Fibroblast of villous mesenchyme (primary cell): Measurements from ENCODE around the gene B9D1. TPM values are rescaled to one million over a fixed set of nuclear protein-coding genes. Genes with fewer than 3 reads are reported as not detected.
"Not testable (repeated sequence)": the region's sequence is repeated elsewhere in the genome, so short reads cannot be mapped to it uniquely, and the experiment has no call there.

Source experiments
- DNase-seq: peaks from one replicate; pipeline ENCODE4 v3.0.0-alpha.2; 2010; ENCODE audit warnings: low read depth
- H3K4me3 ChIP-seq: 2 replicates; pipeline ENCODE4 v1.5.1; 2011; ENCODE audit warnings: low read depth, mild to moderate bottlenecking, low read length
- CTCF ChIP-seq: IDR thresholded peaks from 2 replicates; pipeline ENCODE4 v1.5.1; 2012; ENCODE audit warnings: low read depth, mild to moderate bottlenecking, low read length; ENCODE audit not compliant: insufficient read depth
- total RNA-seq: library from RNA; depleted of rRNA; stranded (reverse); fragments of >200 nt; gene quantifications from 2 replicates; pipeline ENCODE4 v1.2.3, GENCODE V29; 2012

The B9D1 gene
- total RNA-seq, 1 donor: 40.2 TPM

- no peak for TF ChIP-seq CTCF
- no peak overlapping the region for H3K4me3 ChIP-seq
- no peak for DNase-seq
Measured at GRCh38 chr17:19359856-19360255, 2.7 kb downstream of the B9D1 start.

GRCh38 chr17:19359151-19359550, 3.4 kb downstream of the B9D1 start:
- DNase-seq: no peak
- no peak for TF ChIP-seq CTCF

GRCh38 chr17:19357761-19358160, 4.8 kb downstream of the B9D1 start:
- no peak for DNase-seq
- no peak for TF ChIP-seq CTCF
- H3K4me3 ChIP-seq: no peak overlapping the region

More at GRCh38 chr17:19359151-19359550, 3.4 kb downstream of the B9D1 start:
- no peak overlapping the region for H3K4me3 ChIP-seq

GRCh38 chr17:19357351-19357750, 5.2 kb downstream of the B9D1 start:
- H3K4me3 ChIP-seq: no peak overlapping the region
- TF ChIP-seq CTCF: no peak
- DNase-seq: no peak

- no peak for TF ChIP-seq CTCF
- DNase-seq: no peak
- no peak overlapping the region for H3K4me3 ChIP-seq
Measured at GRCh38 chr17:19354748-19355147, 7.8 kb downstream of the B9D1 start.

- H3K4me3 ChIP-seq, DNase-seq: not testable (repeated sequence)
Measured at GRCh38 chr17:19353401-19353800, 9.1 kb downstream of the B9D1 start.

DNA sequence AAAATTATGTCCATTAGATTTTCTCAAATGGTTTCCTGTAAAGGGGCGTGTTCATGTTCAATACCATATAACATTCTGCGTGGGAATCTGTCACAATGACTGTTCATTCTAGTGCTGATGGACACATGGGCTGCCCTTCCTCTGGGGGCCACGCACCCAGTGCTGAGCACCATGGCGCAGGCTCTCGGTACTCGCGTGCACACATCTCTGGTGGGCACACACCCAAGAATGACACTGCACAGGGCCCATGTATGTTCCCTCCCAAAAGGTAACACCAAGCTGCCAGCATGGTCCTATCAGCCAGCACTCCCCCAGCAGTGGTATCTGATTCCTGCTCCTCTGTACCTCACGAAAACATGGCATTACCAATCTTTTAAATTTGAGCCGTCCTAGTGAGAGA, 13.7 kb downstream of the B9D1 start:
- DNase-seq: no peak
- no peak overlapping the region for H3K4me3 ChIP-seq
- no peak for TF ChIP-seq CTCF
